ENCODE results near the gene AURKAIP1.

- TF ChIP-seq CTCF (IDR thresholded peaks at IDR 0.05; ENCODE audit: low read length) (no peak), EZH2 (optimal IDR thresholded peaks at IDR 0.05; ENCODE audit: low read depth, low read length) (no peak), EZH2phosphoT487 (IDR thresholded peaks at IDR 0.05; ENCODE audit: low read length) (no peak)
These were observed 45.7 kb upstream of the AURKAIP1 start for GRCh38 chr1:1420654-1421141.
